ENCODE measurements around the gene CST9. TPM values are rescaled to one million over a fixed set of nuclear protein-coding genes. Genes with fewer than 3 reads are reported as not detected.
A peak's percentile ranks its signal among the peaks of the same experiment; 100 is the strongest.

CST9 gene
- total and polyA plus RNA-seq, 2 of the 13 experiments (the other 11 are each of a cell fraction or from before 2014, with no cell fraction given), result 0.07 TPM; not detected in 1

DNA sequence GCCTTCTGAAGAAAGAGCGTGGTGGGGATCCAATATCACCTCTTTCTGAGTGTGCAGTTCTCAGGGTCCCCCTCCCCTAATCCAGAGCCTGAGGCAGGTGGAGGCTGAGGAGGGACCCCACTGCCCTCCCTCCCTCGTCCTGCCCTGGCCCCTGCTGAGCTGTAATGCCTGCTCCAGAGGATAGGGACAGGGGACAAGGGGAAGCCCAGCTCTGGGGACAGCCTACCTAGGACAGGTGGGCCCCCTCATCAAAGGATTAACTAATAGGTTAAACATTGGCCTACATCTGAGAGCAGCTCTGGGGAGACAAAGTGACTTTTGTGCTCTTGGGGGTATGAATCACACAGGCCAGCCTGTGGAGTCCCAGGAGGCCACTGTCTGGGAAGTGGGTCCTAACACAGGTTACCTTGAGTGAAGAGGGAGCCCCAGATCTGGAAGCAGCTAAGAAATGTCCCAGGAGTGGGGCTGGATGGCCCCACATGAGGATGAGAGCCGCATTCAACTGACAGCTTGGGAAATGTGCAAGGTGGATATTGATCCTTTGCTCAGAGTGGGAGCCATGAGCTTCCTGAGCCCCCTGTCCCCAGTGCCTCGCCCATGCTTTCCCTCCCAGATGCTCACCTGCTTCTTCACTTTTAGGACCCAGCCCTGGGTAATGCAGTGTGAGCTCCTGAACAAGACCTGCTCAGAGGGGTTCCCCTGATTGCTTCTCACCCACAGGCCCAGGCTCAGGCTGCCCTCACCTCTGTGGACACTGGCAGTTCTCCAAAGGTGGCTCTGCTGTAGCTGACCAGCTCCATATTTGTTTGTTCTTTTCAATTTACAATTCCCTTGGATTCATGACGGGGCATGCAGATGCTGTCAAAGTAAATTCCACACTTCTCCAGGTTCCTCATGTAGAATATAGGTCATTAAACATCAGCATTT lies 19.6 kb downstream of the CST9 start (continued):
- peak; percentile 92; the same call in 1 of the 2 replicates for TF ChIP-seq JUN (CRISPR knock-in tag; IDR thresholded peaks at IDR 0.05)
- no peak for TF ChIP-seq SRF (IDR thresholded peaks at IDR 0.05; ENCODE audit: low read depth, low read length)
- TF ChIP-seq ZSCAN21 (CRISPR knock-in tag; IDR thresholded peaks at IDR 0.05; ENCODE audit: borderline replicate concordance), result no peak; the same call in 1 of the 2 replicates
- TF ChIP-seq FOXC1 (CRISPR knock-in tag; IDR thresholded peaks at IDR 0.05; ENCODE audit: borderline replicate concordance), result 0 out of 2 replicates have a peak, but pooled peaks have one; percentile 2
- TF ChIP-seq, protein P1, sequence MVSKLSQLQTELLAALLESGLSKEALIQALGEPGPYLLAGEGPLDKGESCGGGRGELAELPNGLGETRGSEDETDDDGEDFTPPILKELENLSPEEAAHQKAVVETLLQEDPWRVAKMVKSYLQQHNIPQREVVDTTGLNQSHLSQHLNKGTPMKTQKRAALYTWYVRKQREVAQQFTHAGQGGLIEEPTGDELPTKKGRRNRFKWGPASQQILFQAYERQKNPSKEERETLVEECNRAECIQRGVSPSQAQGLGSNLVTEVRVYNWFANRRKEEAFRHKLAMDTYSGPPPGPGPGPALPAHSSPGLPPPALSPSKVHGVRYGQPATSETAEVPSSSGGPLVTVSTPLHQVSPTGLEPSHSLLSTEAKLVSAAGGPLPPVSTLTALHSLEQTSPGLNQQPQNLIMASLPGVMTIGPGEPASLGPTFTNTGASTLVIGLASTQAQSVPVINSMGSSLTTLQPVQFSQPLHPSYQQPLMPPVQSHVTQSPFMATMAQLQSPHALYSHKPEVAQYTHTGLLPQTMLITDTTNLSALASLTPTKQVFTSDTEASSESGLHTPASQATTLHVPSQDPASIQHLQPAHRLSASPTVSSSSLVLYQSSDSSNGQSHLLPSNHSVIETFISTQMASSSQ (IDR thresholded peaks at IDR 0.05; ENCODE audit: low read depth), result peak; percentile 88
- TF ChIP-seq, protein P1 (CRISPR knock-in tag; IDR thresholded peaks at IDR 0.05; ENCODE audit: borderline replicate concordance), result peak; percentile 95
- TF ChIP-seq ZNF354B (CRISPR knock-in tag; IDR thresholded peaks at IDR 0.05), result no peak
- TF ChIP-seq, protein P2, sequence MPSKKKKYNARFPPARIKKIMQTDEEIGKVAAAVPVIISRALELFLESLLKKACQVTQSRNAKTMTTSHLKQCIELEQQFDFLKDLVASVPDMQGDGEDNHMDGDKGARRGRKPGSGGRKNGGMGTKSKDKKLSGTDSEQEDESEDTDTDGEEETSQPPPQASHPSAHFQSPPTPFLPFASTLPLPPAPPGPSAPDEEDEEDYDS (CRISPR knock-in tag; IDR thresholded peaks at IDR 0.05), result no peak; the same call in 1 of the 2 replicates
- TF ChIP-seq, protein P3, sequence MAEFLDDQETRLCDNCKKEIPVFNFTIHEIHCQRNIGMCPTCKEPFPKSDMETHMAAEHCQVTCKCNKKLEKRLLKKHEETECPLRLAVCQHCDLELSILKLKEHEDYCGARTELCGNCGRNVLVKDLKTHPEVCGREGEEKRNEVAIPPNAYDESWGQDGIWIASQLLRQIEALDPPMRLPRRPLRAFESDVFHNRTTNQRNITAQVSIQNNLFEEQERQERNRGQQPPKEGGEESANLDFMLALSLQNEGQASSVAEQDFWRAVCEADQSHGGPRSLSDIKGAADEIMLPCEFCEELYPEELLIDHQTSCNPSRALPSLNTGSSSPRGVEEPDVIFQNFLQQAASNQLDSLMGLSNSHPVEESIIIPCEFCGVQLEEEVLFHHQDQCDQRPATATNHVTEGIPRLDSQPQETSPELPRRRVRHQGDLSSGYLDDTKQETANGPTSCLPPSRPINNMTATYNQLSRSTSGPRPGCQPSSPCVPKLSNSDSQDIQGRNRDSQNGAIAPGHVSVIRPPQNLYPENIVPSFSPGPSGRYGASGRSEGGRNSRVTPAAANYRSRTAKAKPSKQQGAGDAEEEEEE (CRISPR knock-in tag; IDR thresholded peaks at IDR 0.05; ENCODE audit: borderline replicate concordance), result no peak
- TF ChIP-seq, protein P4, sequence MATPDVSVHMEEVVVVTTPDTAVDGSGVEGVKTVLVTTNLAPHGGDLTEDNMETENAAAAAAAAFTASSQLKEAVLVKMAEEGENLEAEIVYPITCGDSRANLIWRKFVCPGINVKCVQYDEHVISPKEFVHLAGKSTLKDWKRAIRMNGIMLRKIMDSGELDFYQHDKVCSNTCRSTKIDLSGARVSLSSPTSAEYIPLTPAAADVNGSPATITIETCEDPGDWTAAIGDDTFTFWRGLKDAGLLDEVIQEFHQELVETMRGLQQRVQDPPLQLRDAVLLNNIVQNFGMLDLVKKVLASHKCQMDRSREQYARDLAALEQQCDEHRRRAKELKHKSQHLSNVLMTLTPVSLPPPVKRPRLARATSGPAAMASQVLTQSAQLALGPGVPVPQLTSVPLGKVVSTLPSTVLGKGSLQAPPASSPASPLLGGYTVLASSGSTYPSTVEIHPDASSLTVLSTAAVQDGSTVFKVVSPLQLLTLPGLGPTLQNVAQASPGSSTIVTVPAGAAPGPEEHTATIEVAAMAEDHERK (CRISPR knock-in tag; IDR thresholded peaks at IDR 0.05; ENCODE audit: low read depth), result no peak
- no peak for TF ChIP-seq ZNF12 (CRISPR knock-in tag; IDR thresholded peaks at IDR 0.05)
- TF ChIP-seq MIER2 (CRISPR knock-in tag; IDR thresholded peaks at IDR 0.05), result no peak; the same call in 1 of the 2 replicates
- TF ChIP-seq TCF12 (IDR thresholded peaks at IDR 0.05), result no peak
- TF ChIP-seq TCF12 (CRISPR knock-in tag; IDR thresholded peaks at IDR 0.05), result peak; percentile 77; the same call in 1 of the 2 replicates
- TF ChIP-seq, protein P5, sequence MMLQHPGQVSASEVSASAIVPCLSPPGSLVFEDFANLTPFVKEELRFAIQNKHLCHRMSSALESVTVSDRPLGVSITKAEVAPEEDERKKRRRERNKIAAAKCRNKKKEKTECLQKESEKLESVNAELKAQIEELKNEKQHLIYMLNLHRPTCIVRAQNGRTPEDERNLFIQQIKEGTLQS (CRISPR knock-in tag; IDR thresholded peaks at IDR 0.05), result peak; percentile 38; the same call in 1 of the 2 replicates
- peak; percentile 27; the same call in 1 of the 2 replicates for TF ChIP-seq ZNF205 (CRISPR knock-in tag; IDR thresholded peaks at IDR 0.05)
- no peak for TF ChIP-seq ZNF703 (CRISPR knock-in tag; IDR thresholded peaks at IDR 0.05; ENCODE audit: borderline replicate concordance)
- 0 out of 2 replicates have a peak, but pooled peaks have one; percentile 35 for TF ChIP-seq MED13 (CRISPR knock-in tag; IDR thresholded peaks at IDR 0.05)
- TF ChIP-seq NFYC (CRISPR knock-in tag; IDR thresholded peaks at IDR 0.05), result 0 out of 2 replicates have a peak, but pooled peaks have one; percentile 5
- TF ChIP-seq ZNF264 (CRISPR knock-in tag; IDR thresholded peaks at IDR 0.05), result peak; percentile 81; the same call in 1 of the 2 replicates
- TF ChIP-seq ZNF761 (CRISPR knock-in tag; conservative IDR thresholded peaks at IDR 0.05), result no peak

All from HepG2 (cell line).